ENCODE data around the gene ABCA5.

- TF ChIP-seq CTCF (IDR thresholded peaks at IDR 0.05) (no peak), POLR2AphosphoS5 (IDR thresholded peaks at IDR 0.05) (no peak)
These were observed 106.8 kb downstream of the ABCA5 start for GRCh38 chr17:69220098-69220497.

All from upper lobe of left lung (tissue), 4 donors.